Activated CD8-positive, alpha-beta T cell treated with anti-CD3 and anti-CD28 coated beads, Interleukin-2, amount 10 ng/mL, durations not matched to agents 7 days and 5 days (primary cell): Measurements from ENCODE around the gene MND1. TPM values are rescaled to one million over a fixed set of nuclear protein-coding genes. Genes with fewer than 3 reads are reported as not detected.
A peak's percentile ranks its signal among the peaks of the same experiment; 100 is the strongest.
"Not testable (repeated sequence)": the region's sequence is repeated elsewhere in the genome, so short reads cannot be mapped to it uniquely, and the experiment has no call there.

Experiments used
- ATAC-seq: fragments of 150-1000 bp; cut with Tn5 transposase; one replicate; pipeline ENCODE4 v1.10.0; 2021; ENCODE audit warnings: moderate library complexity
- CTCF ChIA-PET: fragments of 350-600 bp; sonication (Branson Sonifier 250); formaldehyde crosslinking; loops from one replicate; lab custom pipeline; 2021; ENCODE audit warnings: antibody characterized with exemption; lab: Charles Lee
- POLR2A ChIA-PET: fragments of 350-600 bp; sonication (Branson Sonifier 250); formaldehyde crosslinking; loops from one replicate; lab custom pipeline; 2021; ENCODE audit warnings: antibody characterized with exemption; lab: Charles Lee
- DNase-seq: peaks from one replicate; pipeline ENCODE4 v3.0.0-alpha.2; 2020
- H3K27ac Mint-ChIP-seq: one replicate; pipeline ENCODE4 v1.8.0; 2021; ENCODE audit warnings: mild to moderate bottlenecking, mixed read lengths
- H3K27me3 Mint-ChIP-seq: one replicate; pipeline ENCODE4 v1.8.0; 2021; ENCODE audit warnings: low read depth, mixed read lengths
- H3K36me3 Mint-ChIP-seq: one replicate; pipeline ENCODE4 v1.8.0; 2021; ENCODE audit warnings: low read depth, mixed read lengths
- H3K4me1 Mint-ChIP-seq: one replicate; pipeline ENCODE4 v1.8.0; 2021; ENCODE audit warnings: low read depth, mixed read lengths
- H3K4me3 Mint-ChIP-seq: one replicate; pipeline ENCODE4 v1.8.0; 2021; ENCODE audit warnings: mild to moderate bottlenecking, mixed read lengths
- H3K9me3 Mint-ChIP-seq: one replicate; pipeline ENCODE4 v1.8.0; 2022; ENCODE audit warnings: mixed read lengths; ENCODE audit not compliant: insufficient read depth
- total RNA-seq, 2 experiments: library from RNA; stranded (reverse); gene quantifications; one replicate each; pipeline ENCODE4 v1.2.3, GENCODE V29; 2021

MND1 gene
- total RNA-seq, 2 experiments from 2014 or later = 37.4 to 38.3 TPM

- ChIA-PET POLR2A (interaction anchor here (1.9 kb wide), 1 partner anchor 10 kb away, joined by 4 read pairs; no protein-coding TSS in a partner anchor), CTCF (interaction anchor here (0.7 to 2.8 kb wide), 4 partner anchors 15 to 240 kb away, joined by 3 to 8 read pairs (median 4); no protein-coding TSS in a partner anchor)
- no peaks in the 10 kb centered on the region for H3K9me3 Mint-ChIP-seq
- H3K4me3 Mint-ChIP-seq = no peak overlapping the region
- H3K4me1 Mint-ChIP-seq = no peaks in the 10 kb centered on the region
- H3K27me3 Mint-ChIP-seq = no peaks in the 10 kb centered on the region
- DNase-seq (no peak), ATAC-seq (no peak)
- H3K27ac Mint-ChIP-seq = no peak overlapping the region
- peaks cover 47% of the 10 kb centered on the region for H3K36me3 Mint-ChIP-seq
These were observed 59.2 kb downstream of the MND1 start for GRCh38 chr4:153403726-153404125.

GRCh38 chr4:153407906-153408305 lies 63.4 kb downstream of the MND1 start:
- peaks cover 7% of the 10 kb centered on the region for H3K4me1 Mint-ChIP-seq
- no peaks in the 10 kb centered on the region for H3K27me3 Mint-ChIP-seq
- no peak overlapping the region for H3K27ac Mint-ChIP-seq
- H3K4me3 Mint-ChIP-seq = no peak overlapping the region
- H3K9me3 Mint-ChIP-seq = no peaks in the 10 kb centered on the region
- H3K36me3 Mint-ChIP-seq = peaks cover 42% of the 10 kb centered on the region
- ChIA-PET POLR2A (no interaction called here), CTCF (no interaction called here)
- no peak for DNase-seq
- no peak for ATAC-seq

- H3K27ac Mint-ChIP-seq = no peak overlapping the region
- CTCF ChIA-PET = no interaction called here
- no peak for ATAC-seq
These were observed 64.4 kb downstream of the MND1 start for GRCh38 chr4:153408932-153409331.

GRCh38 chr4:153409412-153409811 lies 64.9 kb downstream of the MND1 start:
- peaks cover 42% of the 10 kb centered on the region for H3K36me3 Mint-ChIP-seq
- DNase-seq (no peak), ATAC-seq (no peak)
- no peaks in the 10 kb centered on the region for H3K27me3 Mint-ChIP-seq
- H3K27ac Mint-ChIP-seq = no peak overlapping the region
- H3K4me1 Mint-ChIP-seq = peaks cover 7% of the 10 kb centered on the region
- H3K4me3 Mint-ChIP-seq = no peak overlapping the region
- POLR2A ChIA-PET = no interaction called here
- no peaks in the 10 kb centered on the region for H3K9me3 Mint-ChIP-seq
- CTCF ChIA-PET = interaction anchor here (1.6 kb wide), 1 partner anchor 23 kb away, joined by 3 read pairs; no protein-coding TSS in a partner anchor

More at GRCh38 chr4:153408932-153409331, 64.4 kb downstream of the MND1 start:
- POLR2A ChIA-PET = no interaction called here
- no peak overlapping the region for H3K4me3 Mint-ChIP-seq
- no peak for DNase-seq
- no peaks in the 10 kb centered on the region for H3K9me3 Mint-ChIP-seq
- peaks cover 44% of the 10 kb centered on the region for H3K36me3 Mint-ChIP-seq
- peaks cover 7% of the 10 kb centered on the region for H3K4me1 Mint-ChIP-seq
- H3K27me3 Mint-ChIP-seq = no peaks in the 10 kb centered on the region

- ChIA-PET POLR2A (no interaction called here), CTCF (interaction anchor here (1.6 to 1.9 kb wide), 2 partner anchors 23 to 164 kb away, joined by 3 to 5 read pairs; no protein-coding TSS in a partner anchor)
- no peaks in the 10 kb centered on the region for H3K9me3 Mint-ChIP-seq
- H3K4me1 Mint-ChIP-seq = peaks cover 7% of the 10 kb centered on the region
- H3K4me3 Mint-ChIP-seq = no peak overlapping the region
- no peak overlapping the region for H3K27ac Mint-ChIP-seq
- no peak for DNase-seq
- ATAC-seq = no peak
- no peaks in the 10 kb centered on the region for H3K27me3 Mint-ChIP-seq
- H3K36me3 Mint-ChIP-seq = peaks cover 42% of the 10 kb centered on the region
These were observed 65.5 kb downstream of the MND1 start for GRCh38 chr4:153409924-153410501.

GRCh38 chr4:153413842-153414241 lies 69.4 kb downstream of the MND1 start:
- DNase-seq (no peak), ATAC-seq (no peak)
- H3K27ac Mint-ChIP-seq = no peak overlapping the region
- H3K9me3 Mint-ChIP-seq = no peaks in the 10 kb centered on the region
- peaks cover 35% of the 10 kb centered on the region for H3K36me3 Mint-ChIP-seq
- H3K27me3 Mint-ChIP-seq = no peaks in the 10 kb centered on the region
- peaks cover 13% of the 10 kb centered on the region for H3K4me1 Mint-ChIP-seq
- H3K4me3 Mint-ChIP-seq = no peak overlapping the region
- POLR2A ChIA-PET = no interaction called here
- CTCF ChIA-PET = no interaction called here

GRCh38 chr4:153416456-153416855 lies 72.0 kb downstream of the MND1 start:
- H3K4me1 Mint-ChIP-seq = peaks cover 35% of the 10 kb centered on the region
- not testable (repeated sequence) for H3K27ac Mint-ChIP-seq

GRCh38 chr4:153418121-153418520 lies 73.6 kb downstream of the MND1 start:
- Mint-ChIP-seq H3K27ac (no peak overlapping the region), H3K27me3 (no peaks in the 10 kb centered on the region), H3K36me3 (peaks cover 26% of the 10 kb centered on the region), H3K4me3 (no peak overlapping the region), H3K4me1 (peaks cover 42% of the 10 kb centered on the region), H3K9me3 (no peaks in the 10 kb centered on the region)
- no peak for ATAC-seq
- ChIA-PET CTCF (interaction anchor here (1.1 to 5.0 kb wide), 3 partner anchors 15 to 225 kb away, joined by 3 to 24 read pairs (median 8); no protein-coding TSS in a partner anchor), POLR2A (interaction anchor here (1.1 kb wide), 1 partner anchor 50 kb away, joined by 3 read pairs; no protein-coding TSS in a partner anchor)
- no peak for DNase-seq

More at GRCh38 chr4:153416456-153416855, 72.0 kb downstream of the MND1 start:
- POLR2A ChIA-PET, H3K27me3 Mint-ChIP-seq, H3K9me3 Mint-ChIP-seq, H3K4me3 Mint-ChIP-seq, CTCF ChIA-PET, DNase-seq, ATAC-seq: not testable (repeated sequence)
- H3K36me3 Mint-ChIP-seq = peaks cover 34% of the 10 kb centered on the region

- ATAC-seq (no peak), DNase-seq (no peak)
- Mint-ChIP-seq H3K27me3 (no peaks in the 10 kb centered on the region), H3K36me3 (peaks cover 26% of the 10 kb centered on the region), H3K4me1 (peaks cover 42% of the 10 kb centered on the region), H3K9me3 (no peaks in the 10 kb centered on the region), H3K4me3 (no peak overlapping the region), H3K27ac (peak overlapping the region; percentile 5)
- POLR2A ChIA-PET = no interaction called here
- CTCF ChIA-PET = interaction anchor here (1.6 to 5.0 kb wide), 2 partner anchors 15 to 73 kb away, joined by 8 to 24 read pairs; no protein-coding TSS in a partner anchor
These were observed 74.1 kb downstream of the MND1 start for GRCh38 chr4:153418558-153418957.

- DNase-seq (no peak), ATAC-seq (no peak)
- peaks cover 42% of the 10 kb centered on the region for H3K4me1 Mint-ChIP-seq
- H3K9me3 Mint-ChIP-seq = no peaks in the 10 kb centered on the region
- POLR2A ChIA-PET = no interaction called here
- no peaks in the 10 kb centered on the region for H3K27me3 Mint-ChIP-seq
- H3K27ac Mint-ChIP-seq = peak overlapping the region; percentile 40
- no peak overlapping the region for H3K4me3 Mint-ChIP-seq
- peaks cover 22% of the 10 kb centered on the region for H3K36me3 Mint-ChIP-seq
- CTCF ChIA-PET = interaction anchor here (1.1 to 5.0 kb wide), 3 partner anchors 14 to 73 kb away, joined by 3 to 24 read pairs (median 8); no protein-coding TSS in a partner anchor
These were observed 74.5 kb downstream of the MND1 start for GRCh38 chr4:153419029-153419428.

GRCh38 chr4:153419673-153420278 lies 75.3 kb downstream of the MND1 start:
- DNase-seq (no peak), ATAC-seq (no peak)
- Mint-ChIP-seq H3K36me3 (peaks cover 23% of the 10 kb centered on the region), H3K4me3 (no peak overlapping the region), H3K27me3 (no peaks in the 10 kb centered on the region), H3K27ac (peak overlapping the region; percentile 8), H3K4me1 (peaks cover 48% of the 10 kb centered on the region), H3K9me3 (no peaks in the 10 kb centered on the region)
- POLR2A ChIA-PET = no interaction called here
- CTCF ChIA-PET = interaction anchor here (1.1 to 5.0 kb wide), 2 partner anchors 13 to 24 kb away, joined by 3 to 24 read pairs; no protein-coding TSS in a partner anchor

- ATAC-seq (no peak), DNase-seq (no peak)
- H3K36me3 Mint-ChIP-seq = peaks cover 21% of the 10 kb centered on the region
- ChIA-PET CTCF (interaction anchor here (2.1 to 5.0 kb wide), 2 partner anchors 9 to 13 kb away, joined by 6 to 24 read pairs; no protein-coding TSS in a partner anchor), POLR2A (no interaction called here)
- no peak overlapping the region for H3K4me3 Mint-ChIP-seq
- H3K4me1 Mint-ChIP-seq = peaks cover 49% of the 10 kb centered on the region
- no peaks in the 10 kb centered on the region for H3K27me3 Mint-ChIP-seq
- H3K27ac Mint-ChIP-seq = no peak overlapping the region
- H3K9me3 Mint-ChIP-seq = no peaks in the 10 kb centered on the region
These were observed 75.9 kb downstream of the MND1 start for GRCh38 chr4:153420361-153420760.
